Stomach (tissue), 9 donors: ENCODE results near the gene BRF1. TPM values are rescaled to one million over a fixed set of nuclear protein-coding genes. Genes with fewer than 3 reads are reported as not detected.

Source experiments
- DNase-seq, 2 donors: peaks; one replicate each; pipeline versions ENCODE4 v3.0.0 to v3.0.0-alpha.2; 2013 to 2019
- H3K27ac ChIP-seq, 5 donors: fragments of 200-600 bp in 4 of 5; sonication (generic) in 4 of 5; one replicate each; pipeline ENCODE4 v1.5.1; 2013 to 2019; ENCODE audit warnings: mild to moderate bottlenecking in 1 of 5, moderate library complexity in 1 of 5
- H3K27me3 ChIP-seq, 3 donors: fragments of 200-600 bp; sonication (generic); one replicate each; pipeline ENCODE4 v1.5.1; 2017 to 2019; ENCODE audit warnings: mixed run types in 1 of 3
- H3K36me3 ChIP-seq, 4 donors: fragments of 200-600 bp; sonication (generic); 1 replicate in 3 of 4; 2 replicates in 1 of 4; pipeline ENCODE4 v1.5.1; 2016 to 2019
- H3K4me1 ChIP-seq, 4 donors: fragments of 200-600 bp; sonication (generic); one replicate each; pipeline ENCODE4 v1.5.1; 2016 to 2019
- H3K4me3 ChIP-seq, 4 donors: fragments of 200-600 bp; sonication (generic) in 3 of 4; one replicate each; pipeline ENCODE4 v1.5.1; 2016 to 2019; ENCODE audit warnings: mild to moderate bottlenecking in 1 of 4
- H3K9me3 ChIP-seq, 4 donors: fragments of 200-600 bp; sonication (generic); one replicate each; pipeline ENCODE4 v1.5.1; 2016 to 2019
- EP300 ChIP-seq: sonication (generic); formaldehyde crosslinking; IDR thresholded peaks from one replicate; pipeline ENCODE4 v1.6.1; 2017; ENCODE audit warnings: antibody characterized with exemption
- POLR2A ChIP-seq, 4 donors: fragments of 450-650 bp; IDR thresholded peaks; one replicate each; pipeline ENCODE4 v1.6.1; 2016; ENCODE audit warnings: antibody characterized with exemption in 4 of 4, control low read depth in 2 of 4, mild to moderate bottlenecking in 1 of 4, moderate library complexity in 1 of 4
- POLR2AphosphoS5 ChIP-seq, 3 donors: sonication (generic); formaldehyde crosslinking; IDR thresholded peaks; one replicate each; pipeline ENCODE4 v1.6.1; 2016; ENCODE audit warnings: antibody characterized with exemption in 3 of 3
- WGBS, 5 donors: extraction: QIAGEN DNeasy Blood & Tissue Kit in 3 of 5; methylation state at CpG; one replicate each; pipeline versions ENCODE4 v1.1.5 to v1.1.7; 2013 to 2018; 5-methylcytosine and 5-hydroxymethylcytosine counted together
- intact Hi-C: fragments of 100-400 bp; cut with DNase I; formaldehyde crosslinking; loops from one replicate; pipeline ENCODE4 v1.15.1; 2023; ENCODE audit warnings: low total_unique reads
- polyA plus RNA-seq, 3 donors: library from polyadenylated mRNA; stranded (reverse); fragments of 200-250 nt; gene quantifications; one replicate each; pipeline ENCODE4 v1.2.3, GENCODE V29; 2013
- total RNA-seq, 5 donors: library from RNA; depleted of rRNA; stranded (reverse); fragments of >200 nt; gene quantifications; one replicate each; pipeline versions ENCODE4 v1.1.0 to v1.2.3, GENCODE V29; 2014 to 2016
- TF ChIP-seq, protein P1 (sequence below), 7 experiments: fragments of 450-650 bp in 4 of 7; fragments of 200-600 bp in 3 of 7; sonication (generic) in 3 of 7; IDR thresholded peaks; one replicate each; pipeline ENCODE4 v1.5.1; 2016 to 2019; ENCODE audit warnings: antibody characterized with exemption in 7 of 7, control low read depth in 2 of 7, mild to moderate bottlenecking in 1 of 7
- donor health status: healthy with polysubstance abuse.
- donor health status: Bipolar disorder and iron deficiency.
- donor health status: healthy.

The BRF1 gene
- total and polyA plus RNA-seq, 8 donors: 9.2 to 141 (median 33.9) TPM

DNA sequence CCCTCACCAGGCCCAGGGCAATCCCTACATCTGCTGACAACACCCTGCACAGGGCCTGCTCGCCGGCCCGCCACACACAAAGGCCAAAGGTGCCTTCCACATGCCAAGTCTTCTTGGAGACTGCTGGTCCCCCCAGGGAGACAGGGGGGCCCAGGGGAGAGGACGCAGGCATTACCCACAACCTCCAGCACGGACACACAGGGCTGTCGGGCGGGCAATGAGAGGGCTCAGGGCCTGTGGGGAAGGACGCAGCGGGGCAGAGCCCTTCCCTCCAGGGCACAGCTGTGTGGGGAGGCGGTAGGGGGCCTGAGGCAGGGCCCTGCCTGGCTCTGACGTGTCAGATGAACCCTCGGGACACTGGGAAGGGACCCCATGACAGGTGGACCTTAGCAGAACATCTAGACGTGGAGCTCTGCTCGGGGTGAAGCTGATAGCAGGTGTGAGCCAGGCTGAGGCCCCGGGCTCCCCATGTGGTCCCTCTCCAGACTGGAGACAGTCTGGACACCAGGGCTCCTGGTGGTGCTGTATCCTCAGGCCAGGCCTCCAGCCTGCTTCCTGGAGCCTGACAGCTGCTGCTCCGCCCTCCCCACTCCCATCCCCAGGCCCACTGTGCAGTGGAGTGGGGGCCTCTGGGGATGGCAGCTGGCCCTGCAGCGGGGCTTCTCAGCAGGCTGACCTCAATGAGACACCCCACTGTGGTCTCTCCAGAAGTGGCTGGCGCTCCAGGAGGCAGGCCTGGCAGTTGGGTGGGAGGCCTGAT, 88.1 kb downstream of the BRF1 start:
- intact Hi-C loops: no loop called here
- DNase-seq: no peak
- 85 to 95% (median 92%) methylated on average over 16 to 18 of the region's 18 CpGs for WGBS, 5 donors
- Histone ChIP-seq H3K27me3 (no peaks in the 10 kb centered on the region), H3K4me3 (no peak overlapping the region), H3K4me1 (peaks cover 0 to under 1% (median 0%) of the 10 kb centered on the region in 4 donors), H3K27ac (no peak overlapping the region), H3K36me3 (peaks cover 24 to 85% (median 79%) of the 10 kb centered on the region in 4 donors), H3K9me3 (no peaks in the 10 kb centered on the region)
- TF ChIP-seq, protein P1, sequence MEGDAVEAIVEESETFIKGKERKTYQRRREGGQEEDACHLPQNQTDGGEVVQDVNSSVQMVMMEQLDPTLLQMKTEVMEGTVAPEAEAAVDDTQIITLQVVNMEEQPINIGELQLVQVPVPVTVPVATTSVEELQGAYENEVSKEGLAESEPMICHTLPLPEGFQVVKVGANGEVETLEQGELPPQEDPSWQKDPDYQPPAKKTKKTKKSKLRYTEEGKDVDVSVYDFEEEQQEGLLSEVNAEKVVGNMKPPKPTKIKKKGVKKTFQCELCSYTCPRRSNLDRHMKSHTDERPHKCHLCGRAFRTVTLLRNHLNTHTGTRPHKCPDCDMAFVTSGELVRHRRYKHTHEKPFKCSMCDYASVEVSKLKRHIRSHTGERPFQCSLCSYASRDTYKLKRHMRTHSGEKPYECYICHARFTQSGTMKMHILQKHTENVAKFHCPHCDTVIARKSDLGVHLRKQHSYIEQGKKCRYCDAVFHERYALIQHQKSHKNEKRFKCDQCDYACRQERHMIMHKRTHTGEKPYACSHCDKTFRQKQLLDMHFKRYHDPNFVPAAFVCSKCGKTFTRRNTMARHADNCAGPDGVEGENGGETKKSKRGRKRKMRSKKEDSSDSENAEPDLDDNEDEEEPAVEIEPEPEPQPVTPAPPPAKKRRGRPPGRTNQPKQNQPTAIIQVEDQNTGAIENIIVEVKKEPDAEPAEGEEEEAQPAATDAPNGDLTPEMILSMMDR (IDR thresholded peaks at IDR 0.05): no peak
- TF ChIP-seq POLR2A (IDR thresholded peaks at IDR 0.05) (no peak), POLR2AphosphoS5 (IDR thresholded peaks at IDR 0.05) (no peak), EP300 (no peak)

DNA sequence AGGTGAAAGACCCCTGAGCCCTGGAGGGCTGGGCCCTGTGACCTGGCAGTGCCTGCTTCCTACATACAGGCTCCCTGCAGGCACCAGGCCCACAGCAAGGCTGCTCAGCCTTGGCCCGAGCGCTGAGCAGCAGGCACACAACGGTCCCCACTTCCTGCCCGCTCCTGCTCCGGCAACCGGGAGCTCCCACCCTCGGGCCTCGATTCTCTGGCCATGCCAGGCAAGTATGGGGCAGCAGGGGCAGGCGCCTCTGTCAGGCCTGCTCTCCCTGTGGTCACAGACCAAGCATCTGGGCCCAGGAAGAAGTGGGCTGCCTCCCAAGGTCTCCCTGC, 89.1 kb downstream of the BRF1 start:
- intact Hi-C loops: no loop called here
- H3K27me3 ChIP-seq: no peaks in the 10 kb centered on the region

DNA sequence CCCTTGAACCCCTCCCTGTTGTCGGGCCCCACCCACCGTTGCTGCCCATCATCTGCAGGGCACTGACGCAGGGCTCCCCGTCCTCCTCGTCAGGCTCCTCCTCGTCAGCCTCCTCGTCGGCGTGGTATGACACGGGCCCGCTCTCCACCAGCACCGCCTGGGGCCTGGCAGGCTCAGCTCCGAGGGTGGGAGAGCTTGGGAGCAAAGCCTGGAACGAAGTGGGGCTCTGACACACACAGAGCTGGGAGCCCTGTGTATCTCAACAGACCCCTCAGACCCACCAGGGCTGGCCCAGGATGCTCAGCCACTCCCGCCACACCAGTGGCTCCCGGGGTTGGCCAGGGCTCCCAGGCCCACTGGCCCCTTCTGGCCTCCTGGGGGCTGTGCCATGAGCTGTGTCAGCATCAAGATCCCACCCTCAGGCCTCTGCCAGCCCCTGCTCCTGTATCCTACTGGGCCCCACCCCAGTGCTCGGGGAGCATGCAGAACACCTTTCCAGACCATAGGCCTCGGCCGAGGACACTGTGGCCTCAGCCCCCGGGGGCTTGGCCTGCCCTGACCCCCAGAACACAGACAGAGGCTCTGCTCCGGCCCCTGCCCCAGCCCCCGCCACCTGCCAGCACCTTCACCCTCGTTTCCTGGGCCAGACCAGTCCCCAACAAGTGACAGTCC, 89.6 kb downstream of the BRF1 start:
- Histone ChIP-seq H3K36me3 (peaks cover 17 to 70% (median 64%) of the 10 kb centered on the region in 4 donors), H3K4me1 (peaks cover 0 to 12% (median 9%) of the 10 kb centered on the region in 4 donors), H3K9me3 (no peaks in the 10 kb centered on the region), H3K27ac (no peak overlapping the region), H3K4me3 (no peak overlapping the region), H3K27me3 (no peaks in the 10 kb centered on the region)
- DNase-seq: no peak
- intact Hi-C loops: no loop called here
- WGBS, 5 donors: 93 to 96% (median 94%) methylated on average over 17 to 23 of the region's 23 CpGs
- no peak for TF ChIP-seq EP300
- TF ChIP-seq, protein P1 (IDR thresholded peaks at IDR 0.05): no peak
- no peak for TF ChIP-seq POLR2A (IDR thresholded peaks at IDR 0.05)
- TF ChIP-seq POLR2AphosphoS5 (IDR thresholded peaks at IDR 0.05): no peak

More for the DNA sequence above, 89.1 kb downstream of the BRF1 start:
- TF ChIP-seq, protein P1 (IDR thresholded peaks at IDR 0.05): no peak
- TF ChIP-seq EP300 (no peak), POLR2AphosphoS5 (IDR thresholded peaks at IDR 0.05) (no peak), POLR2A (IDR thresholded peaks at IDR 0.05) (no peak)
- no peak for DNase-seq
- Histone ChIP-seq H3K4me1 (peaks cover 0 to 11% (median 7%) of the 10 kb centered on the region in 4 donors), H3K4me3 (no peak overlapping the region), H3K9me3 (no peaks in the 10 kb centered on the region), H3K36me3 (peaks cover 17 to 75% (median 69%) of the 10 kb centered on the region in 4 donors), H3K27ac (no peak overlapping the region)
- WGBS, 5 donors: 87 to 96% (median 89%) methylated on average over 4 to 9 of the region's 9 CpGs; no CpG with 5 or more reads in 1 of the 5 donors

DNA sequence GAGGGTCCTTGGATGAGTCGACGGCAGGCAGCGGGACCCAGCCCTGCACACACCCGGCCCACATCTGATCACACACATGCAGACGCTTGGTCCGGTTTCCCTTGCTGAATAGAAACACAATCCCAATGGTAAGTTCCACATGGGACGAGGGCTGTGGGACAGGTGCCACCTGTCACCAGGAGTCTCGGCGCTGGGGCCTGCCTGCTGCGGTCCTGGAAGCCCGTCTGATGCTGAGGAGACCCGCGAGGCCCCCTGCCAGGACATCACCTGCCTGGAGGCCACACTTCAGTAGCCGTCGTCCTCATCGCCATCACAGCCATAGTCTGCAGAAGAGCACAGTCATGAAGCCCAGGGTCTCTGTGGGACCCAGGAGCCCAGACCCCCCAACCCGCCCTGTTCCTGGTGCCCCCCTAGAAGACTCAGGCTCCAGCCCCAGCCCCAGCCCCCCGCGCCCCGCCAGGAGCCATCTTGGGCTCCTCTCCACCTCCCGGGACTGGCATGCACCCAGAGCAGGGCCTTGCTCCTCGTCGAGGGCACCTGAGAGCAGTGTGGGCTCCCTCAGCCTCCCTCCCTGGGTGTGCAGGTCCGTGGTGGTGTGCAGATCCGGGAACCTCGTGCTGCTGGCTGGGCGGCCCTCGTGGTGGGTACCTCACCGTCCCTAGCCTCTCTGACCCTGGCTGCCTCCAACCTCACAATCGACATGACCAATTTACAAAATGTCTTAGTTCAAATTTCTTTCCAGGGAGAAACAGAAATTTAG, 90.4 kb downstream of the BRF1 start:
- no peaks in the 10 kb centered on the region for H3K9me3 ChIP-seq
- DNase-seq: no peak
- TF ChIP-seq POLR2AphosphoS5 (IDR thresholded peaks at IDR 0.05) (no peak), EP300 (no peak), POLR2A (IDR thresholded peaks at IDR 0.05) (no peak)
- TF ChIP-seq, protein P1 (IDR thresholded peaks at IDR 0.05): no peak
- intact Hi-C loops: no loop called here
- H3K27ac ChIP-seq: no peak overlapping the region
- no peaks in the 10 kb centered on the region for H3K27me3 ChIP-seq
- no peak overlapping the region for H3K4me3 ChIP-seq
- peaks cover 3 to 20% (median 17%) of the 10 kb centered on the region in 4 donors for H3K4me1 ChIP-seq
- peaks cover 17 to 67% (median 61%) of the 10 kb centered on the region in 4 donors for H3K36me3 ChIP-seq
- WGBS, 5 donors: 87 to 93% (median 92%) methylated on average over 16 to 30 of the region's 30 CpGs
